Left lobe of liver (tissue), 2 donors: Measurements from ENCODE around the gene LMX1A. TPM values are rescaled to one million over a fixed set of nuclear protein-coding genes. Genes with fewer than 3 reads are reported as not detected.

ENCODE experiments used
- ATAC-seq: fragments of 200-7000 bp; cut with Tn5 transposase; one replicate; pipeline ENCODE4 v1.9.1; 2020; ENCODE audit warnings: mild to moderate bottlenecking, moderate library complexity
- DNase-seq: peaks from one replicate; pipeline ENCODE4 v3.0.0-alpha.2; 2020; ENCODE audit warnings: low spot score
- total RNA-seq: library from RNA; stranded (reverse); gene quantifications from one replicate; pipeline ENCODE4 v1.2.1, GENCODE V29; 2021
- donor health status: DM: no; HTN: no; CAD: no; lungs with moderate emphysema.
- donor health status: DM: no; HTN: yes; CAD: no.

Gene LMX1A
- total RNA-seq, 1 donor from 2014 or later = not detected

GRCh38 chr1:165174491-165174890, 182.0 kb downstream of the LMX1A start:
- no peak for DNase-seq
- ATAC-seq = no peak

- DNase-seq = peak; percentile 79
- peak; percentile 96 for ATAC-seq
Observed at GRCh38 chr1:165173818-165174217, 182.7 kb downstream of the LMX1A start.

GRCh38 chr1:165173409-165173808, 183.1 kb downstream of the LMX1A start:
- DNase-seq (no peak), ATAC-seq (peak; percentile 53)

- DNase-seq = no peak
Observed at GRCh38 chr1:165172666-165173065, 183.8 kb downstream of the LMX1A start.

GRCh38 chr1:165169729-165170128, 186.8 kb downstream of the LMX1A start:
- ATAC-seq (no peak), DNase-seq (no peak)

More at GRCh38 chr1:165172666-165173065, 183.8 kb downstream of the LMX1A start:
- no peak for ATAC-seq

- ATAC-seq = no peak
- DNase-seq = no peak
Observed at GRCh38 chr1:165169028-165169427, 187.5 kb downstream of the LMX1A start.

- DNase-seq (no peak), ATAC-seq (no peak)
Observed at GRCh38 chr1:165168467-165168866, 188.0 kb downstream of the LMX1A start.

GRCh38 chr1:165162671-165163241, 193.8 kb downstream of the LMX1A start:
- no peak for ATAC-seq
- no peak for DNase-seq

- DNase-seq = no peak
- ATAC-seq = no peak
Observed at GRCh38 chr1:165161130-165161529, 195.4 kb downstream of the LMX1A start.

- ATAC-seq = no peak
- no peak for DNase-seq
Observed at GRCh38 chr1:165153182-165153581, 203.3 kb downstream of the LMX1A start.

- DNase-seq (no peak), ATAC-seq (peak; percentile 92)
Observed at GRCh38 chr1:165152727-165153126, 203.8 kb downstream of the LMX1A start.

- ATAC-seq (no peak), DNase-seq (no peak)
Observed at GRCh38 chr1:165152109-165152508, 204.4 kb downstream of the LMX1A start.

Other genes starting within 250 kb of the LMX1A start
- gene RXRG, start 88.4 kb upstream of the LMX1A start, total RNA-seq = 0.55 TPM
- gene LRRC52, start 187.3 kb upstream of the LMX1A start, total RNA-seq = not detected